Mesenchymal stem cell (in vitro differentiated cells and primary cell): Measurements from ENCODE around the gene ZNF765.

Experiments
- DNase-seq: peaks from one replicate; pipeline ENCODE4 v3.0.0-alpha.2; 2013
- H2AFZ ChIP-seq: one replicate; pipeline ENCODE4 v1.6.1; 2013; ENCODE audit warnings: low read depth, mild to moderate bottlenecking, control low read depth, inconsistent platforms, low read length, moderate library complexity
- H2AK5ac ChIP-seq: 2 replicates; pipeline ENCODE4 v1.6.1; 2013; ENCODE audit warnings: low read length, moderate library complexity, mild to moderate bottlenecking, inconsistent platforms; ENCODE audit not compliant: severe bottlenecking
- H2BK120ac ChIP-seq: one replicate; pipeline ENCODE4 v1.6.1; 2013; ENCODE audit warnings: low read depth, mild to moderate bottlenecking, inconsistent platforms, low read length, moderate library complexity
- H2BK12ac ChIP-seq, 2 experiments: one replicate each; pipeline ENCODE4 v1.6.1; 2013; ENCODE audit warnings: inconsistent platforms in 2 of 2, low read length in 2 of 2, mild to moderate bottlenecking in 2 of 2, moderate library complexity in 2 of 2, control low read depth in 1 of 2
- H2BK15ac ChIP-seq: one replicate; pipeline ENCODE4 v1.6.1; 2013; ENCODE audit warnings: mild to moderate bottlenecking, low read depth, inconsistent platforms; ENCODE audit not compliant: poor library complexity, severe bottlenecking
- H2BK5ac ChIP-seq: 2 replicates; pipeline ENCODE4 v1.6.1; 2013; ENCODE audit warnings: low read depth, mild to moderate bottlenecking, low read length, control low read depth, inconsistent platforms; ENCODE audit not compliant: poor library complexity, severe bottlenecking
- H3K14ac ChIP-seq, 2 experiments: one replicate each; pipeline ENCODE4 v1.6.1; 2013; ENCODE audit warnings: inconsistent platforms in 2 of 2, low read length in 2 of 2, control low read depth in 1 of 2, mild to moderate bottlenecking in 1 of 2, moderate library complexity in 1 of 2
- H3K18ac ChIP-seq, 2 experiments: one replicate each; pipeline ENCODE4 v1.6.1; 2013; ENCODE audit warnings: inconsistent platforms in 2 of 2, low read length in 2 of 2, control low read depth in 1 of 2, low read depth in 1 of 2, mild to moderate bottlenecking in 1 of 2
- H3K23ac ChIP-seq, 2 experiments: one replicate each; pipeline ENCODE4 v1.6.1; 2013; ENCODE audit warnings: inconsistent platforms in 2 of 2, low read length in 2 of 2, mild to moderate bottlenecking in 2 of 2, moderate library complexity in 2 of 2, control low read depth in 1 of 2
- H3K27ac ChIP-seq: 2 replicates; pipeline ENCODE4 v1.5.1; 2013; ENCODE audit warnings: mild to moderate bottlenecking, moderate library complexity, low read length, control low read depth, inconsistent platforms; ENCODE audit not compliant: poor library complexity, severe bottlenecking
- H3K27me3 ChIP-seq, 2 experiments: 2 replicates each; pipeline versions ENCODE4 v1.6.1 to v1.7.0; 2013; ENCODE audit warnings: low read length in 2 of 2, mild to moderate bottlenecking in 2 of 2, moderate library complexity in 2 of 2, control low read depth in 1 of 2, inconsistent platforms in 1 of 2; ENCODE audit not compliant: control insufficient read depth in 1 of 2, insufficient read depth in 1 of 2
- H3K36me3 ChIP-seq, 2 experiments: 2 replicates each; pipeline versions ENCODE4 v1.6.1 to v1.7.0; 2013; ENCODE audit warnings: low read length in 2 of 2, control low read depth in 1 of 2, inconsistent platforms in 1 of 2, low read depth in 1 of 2, mild to moderate bottlenecking in 1 of 2; ENCODE audit not compliant: insufficient read depth in 2 of 2, control insufficient read depth in 1 of 2
- H3K4ac ChIP-seq, 2 experiments: one replicate each; pipeline ENCODE4 v1.6.1; 2013; ENCODE audit warnings: inconsistent platforms in 2 of 2, low read length in 2 of 2, mild to moderate bottlenecking in 2 of 2, moderate library complexity in 2 of 2, control low read depth in 1 of 2, low read depth in 1 of 2
- H3K4me1 ChIP-seq: 2 replicates; pipeline ENCODE4 v1.6.1; 2013; ENCODE audit warnings: low read depth, low read length, control low read depth; ENCODE audit not compliant: control insufficient read depth, insufficient read depth
- H3K4me2 ChIP-seq: 2 replicates; pipeline ENCODE4 v1.6.1; 2013; ENCODE audit warnings: low read length, mild to moderate bottlenecking, inconsistent platforms; ENCODE audit not compliant: poor library complexity, severe bottlenecking
- H3K4me3 ChIP-seq, 2 experiments: 2 replicates each; pipeline versions ENCODE4 v1.5.1 to v1.7.0; 2013; ENCODE audit warnings: low read length in 2 of 2, mild to moderate bottlenecking in 2 of 2, control low read depth in 1 of 2, low read depth in 1 of 2; ENCODE audit not compliant: insufficient read depth in 1 of 2
- H3K79me1 ChIP-seq: replicated peaks from 2 replicates; pipeline ENCODE4 v1.6.1; 2013; ENCODE audit warnings: mild to moderate bottlenecking, control low read depth, low read length, inconsistent platforms; ENCODE audit not compliant: poor library complexity, severe bottlenecking
- H3K9ac ChIP-seq: 2 replicates; pipeline ENCODE4 v1.7.0; 2013; ENCODE audit warnings: mild to moderate bottlenecking, low read length, moderate library complexity
- H3K9me3 ChIP-seq: 2 replicates; pipeline ENCODE4 v1.7.0; 2013; ENCODE audit warnings: mild to moderate bottlenecking, low read length; ENCODE audit not compliant: control insufficient read depth
- H4K8ac ChIP-seq: one replicate; pipeline ENCODE4 v1.6.1; 2013; ENCODE audit warnings: inconsistent platforms, mild to moderate bottlenecking, low read length, moderate library complexity
- H4K91ac ChIP-seq: one replicate; pipeline ENCODE4 v1.6.1; 2013; ENCODE audit warnings: mild to moderate bottlenecking, low read length, inconsistent platforms
- WGBS: methylation state at CpG from one replicate; pipeline ENCODE4 v1.1.7; 2013; ENCODE audit warnings: mixed read lengths; 5-methylcytosine and 5-hydroxymethylcytosine counted together

Gene ZNF765

DNA sequence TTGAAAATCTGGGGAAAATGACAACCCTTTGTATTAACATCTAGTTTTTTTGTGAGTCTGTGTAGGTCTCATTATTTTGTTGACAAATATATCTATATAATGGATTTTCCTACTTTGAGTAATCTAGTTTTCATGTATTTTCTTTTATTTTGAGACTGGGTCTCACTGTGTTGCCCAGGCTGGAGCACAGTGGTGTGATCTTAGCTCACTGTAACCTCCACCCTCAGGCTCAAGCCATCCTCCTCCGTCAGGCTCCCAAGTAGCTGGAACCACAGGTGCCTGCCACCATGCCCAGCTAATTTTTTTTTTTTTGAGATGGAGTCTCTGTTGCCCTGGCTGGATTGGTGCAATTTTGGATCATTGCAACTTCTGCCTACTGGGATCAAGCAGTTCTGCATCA lies 20.2 kb upstream of the ZNF765 start:
- Histone ChIP-seq H3K79me1 (peaks cover 2% of the 10 kb centered on the region), H2BK120ac (no peak overlapping the region), H2BK5ac (no peak overlapping the region), H3K9me3 (peaks cover 31% of the 10 kb centered on the region), H3K23ac (no peak overlapping the region), H2BK15ac (no peak overlapping the region), H3K4ac (no peak overlapping the region), H2BK12ac (no peak overlapping the region), H3K14ac (no peak overlapping the region), H3K9ac (no peak overlapping the region), H3K4me2 (no peak overlapping the region), H3K27me3 (no peaks in the 10 kb centered on the region), H3K4me3 (no peak overlapping the region), H3K18ac (no peak overlapping the region), H2AFZ (no peak overlapping the region), H3K4me1 (no peaks in the 10 kb centered on the region), H4K8ac (no peak overlapping the region), H2AK5ac (no peak overlapping the region), H3K27ac (no peak overlapping the region), H3K36me3 (peaks cover 14 to 38% of the 10 kb centered on the region in 2 experiments), H4K91ac (no peak overlapping the region)
- 75% methylated on average over 1 of the region's 1 CpG for WGBS
- no peak for DNase-seq

DNA sequence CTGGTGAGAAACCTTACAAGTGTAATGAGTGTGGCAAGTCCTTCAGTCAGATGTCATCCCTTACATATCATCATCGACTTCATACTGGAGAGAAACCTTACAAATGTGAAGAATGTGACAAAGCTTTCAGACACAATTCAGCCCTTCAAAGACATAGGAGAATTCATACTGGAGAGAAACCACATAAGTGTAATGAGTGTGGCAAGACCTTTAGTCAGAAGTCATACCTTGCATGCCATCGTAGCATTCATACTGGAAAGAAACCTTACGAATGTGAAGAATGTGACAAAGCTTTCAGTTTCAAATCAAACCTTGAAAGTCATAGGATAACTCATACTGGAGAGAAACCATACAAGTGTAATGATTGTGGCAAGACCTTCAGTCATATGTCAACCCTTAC lies 13.6 kb upstream of the ZNF765 start:
- H2AFZ ChIP-seq: no peak overlapping the region
- H3K36me3 ChIP-seq: peaks cover 21 to 26% of the 10 kb centered on the region in 2 experiments
- H2AK5ac ChIP-seq: no peak overlapping the region
- H2BK15ac ChIP-seq: no peak overlapping the region
- H4K91ac ChIP-seq: no peak overlapping the region
- no peak overlapping the region for H3K27ac ChIP-seq
- no peak overlapping the region for H3K4me3 ChIP-seq
- H4K8ac ChIP-seq: no peak overlapping the region
- 100% methylated on average over 3 of the region's 3 CpGs for WGBS
- H3K27me3 ChIP-seq: no peaks in the 10 kb centered on the region
- no peak overlapping the region for H2BK5ac ChIP-seq
- H3K9ac ChIP-seq: no peak overlapping the region
- no peak overlapping the region for H3K4me2 ChIP-seq
- DNase-seq: no peak
- H2BK12ac ChIP-seq: no peak overlapping the region
- no peak overlapping the region for H3K14ac ChIP-seq
- no peak overlapping the region for H3K18ac ChIP-seq
- no peaks in the 10 kb centered on the region for H3K4me1 ChIP-seq
- peaks cover 86% of the 10 kb centered on the region for H3K9me3 ChIP-seq
- no peak overlapping the region for H2BK120ac ChIP-seq
- no peak overlapping the region for H3K23ac ChIP-seq
- H3K4ac ChIP-seq: no peak overlapping the region
- H3K79me1 ChIP-seq: no peaks in the 10 kb centered on the region

DNA sequence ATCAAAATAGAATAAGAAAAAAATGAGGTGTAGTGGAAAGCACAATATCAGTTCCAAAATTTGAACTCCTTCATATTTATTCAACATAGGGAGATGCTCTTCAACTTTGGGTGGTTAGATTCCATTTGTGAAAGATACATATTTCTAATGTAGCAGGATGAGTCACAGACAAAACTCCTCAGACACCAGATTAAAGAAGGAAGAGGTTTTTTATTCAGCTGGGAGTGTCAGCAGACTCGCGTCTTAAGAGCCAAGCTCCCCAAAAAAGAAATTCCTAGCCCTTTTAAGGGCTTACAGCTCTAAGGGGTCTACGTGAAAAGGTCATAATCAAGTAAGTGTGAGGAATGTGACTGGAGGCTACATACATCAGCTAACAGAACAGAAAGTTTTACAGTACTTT lies 6.8 kb upstream of the ZNF765 start:
- Histone ChIP-seq H3K79me1 (no peaks in the 10 kb centered on the region), H3K4ac (no peak overlapping the region), H3K4me1 (no peaks in the 10 kb centered on the region), H3K27ac (no peak overlapping the region), H3K9ac (no peak overlapping the region), H3K27me3 (no peaks in the 10 kb centered on the region), H3K9me3 (peaks cover 45% of the 10 kb centered on the region), H2BK15ac (no peak overlapping the region), H4K91ac (no peak overlapping the region), H3K4me2 (no peak overlapping the region), H4K8ac (no peak overlapping the region), H2BK12ac (no peak overlapping the region), H3K18ac (no peak overlapping the region), H2BK5ac (no peak overlapping the region), H3K23ac (no peak overlapping the region), H2AFZ (no peak overlapping the region), H3K36me3 (no peaks in the 10 kb centered on the region), H2BK120ac (no peak overlapping the region), H2AK5ac (no peak overlapping the region), H3K4me3 (no peak overlapping the region), H3K14ac (no peak overlapping the region)
- DNase-seq: no peak
- WGBS: no CpG with 5 or more reads among the region's 3 CpGs

DNA sequence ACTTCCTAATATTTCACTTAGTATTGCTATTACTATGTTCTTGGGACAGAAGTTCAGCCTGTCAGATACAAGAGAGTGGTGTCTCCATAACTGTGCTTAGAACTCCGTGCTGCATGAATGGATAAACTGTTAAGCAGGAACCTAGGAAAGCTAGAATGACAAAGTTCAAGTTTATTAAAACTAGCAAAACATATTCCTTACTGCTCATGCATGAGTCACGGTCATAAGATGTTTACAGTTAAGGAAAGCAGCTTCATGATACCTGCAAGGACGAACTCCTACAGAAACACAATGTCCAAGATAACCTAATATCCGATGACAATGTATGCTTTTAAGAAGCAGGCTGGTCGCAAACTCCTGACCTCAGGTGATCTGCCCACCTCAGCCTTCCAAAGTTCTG lies 6.0 kb upstream of the ZNF765 start:
- no peak overlapping the region for H3K4me2 ChIP-seq
- no peak overlapping the region for H2BK12ac ChIP-seq
- H2BK120ac ChIP-seq: no peak overlapping the region
- no peak overlapping the region for H2AK5ac ChIP-seq
- no peak for DNase-seq
- no peak overlapping the region for H3K9ac ChIP-seq
- H4K8ac ChIP-seq: no peak overlapping the region
- no peaks in the 10 kb centered on the region for H3K27me3 ChIP-seq
- H2BK15ac ChIP-seq: no peak overlapping the region
- H3K4me1 ChIP-seq: peaks cover under 1% of the 10 kb centered on the region
- H4K91ac ChIP-seq: no peak overlapping the region
- peaks cover 37% of the 10 kb centered on the region for H3K9me3 ChIP-seq
- no peak overlapping the region for H3K23ac ChIP-seq
- H2AFZ ChIP-seq: no peak overlapping the region
- H3K4ac ChIP-seq: no peak overlapping the region
- H3K36me3 ChIP-seq: no peaks in the 10 kb centered on the region
- H3K79me1 ChIP-seq: no peaks in the 10 kb centered on the region
- H2BK5ac ChIP-seq: no peak overlapping the region
- no peak overlapping the region for H3K18ac ChIP-seq
- H3K27ac ChIP-seq: no peak overlapping the region
- 91% methylated on average over 5 of the region's 5 CpGs for WGBS
- H3K4me3 ChIP-seq: no peak overlapping the region
- no peak overlapping the region for H3K14ac ChIP-seq
